H1 (cell line): ENCODE data around the gene NSD2. TPM values are rescaled to one million over a fixed set of nuclear protein-coding genes. Genes with fewer than 3 reads are reported as not detected.

Experiments
- CEBPB ChIP-seq: IDR thresholded peaks from 2 replicates; pipeline ENCODE4 v1.6.1; 2012; ENCODE audit warnings: low read depth, low read length
- CHD1 ChIP-seq: IDR thresholded peaks from 2 replicates; pipeline ENCODE4 v1.6.1; 2012; ENCODE audit warnings: low read depth, low read length, improper control_type of control experiment
- GABPA ChIP-seq: IDR thresholded peaks from 2 replicates; pipeline ENCODE4 v1.6.1; 2011; ENCODE audit warnings: mild to moderate bottlenecking, low read length, moderate library complexity, borderline replicate concordance; ENCODE audit not compliant: insufficient read depth
- HDAC6 ChIP-seq: IDR thresholded peaks from one replicate; pipeline ENCODE4 v1.7.1; 2012; ENCODE audit warnings: low read depth, mild to moderate bottlenecking, inconsistent platforms, low read length, moderate library complexity
- JUN ChIP-seq: IDR thresholded peaks from 2 replicates; pipeline ENCODE4 v1.6.1; 2011; ENCODE audit warnings: low read depth, mild to moderate bottlenecking, improper control_type of control experiment, low read length
- JUND ChIP-seq: IDR thresholded peaks from 2 replicates; pipeline ENCODE4 v1.6.1; 2011; ENCODE audit warnings: mild to moderate bottlenecking, improper control_type of control experiment, low read length
- KDM1A ChIP-seq: fragments of 200-600, 300-600 bp; sonication (generic); IDR thresholded peaks from 2 replicates; pipeline ENCODE4 v1.7.1; 2016; ENCODE audit warnings: mild to moderate bottlenecking, low read length, borderline replicate concordance
- POU5F1 ChIP-seq: IDR thresholded peaks from 2 replicates; pipeline ENCODE4 v1.6.1; 2011; ENCODE audit warnings: low read depth, mild to moderate bottlenecking, low read length, moderate library complexity
- RAD21 ChIP-seq, 2 experiments: IDR thresholded peaks in 1 of 2; conservative IDR thresholded peaks in 1 of 2; 2 replicates each; pipeline ENCODE4 v1.6.1; 2011; ENCODE audit warnings: low read depth in 2 of 2, low read length in 2 of 2, improper control_type of control experiment in 1 of 2, inconsistent platforms in 1 of 2, mild to moderate bottlenecking in 1 of 2, moderate library complexity in 1 of 2
- SIN3A ChIP-seq, 2 experiments: IDR thresholded peaks in 1 of 2; conservative IDR thresholded peaks in 1 of 2; 2 replicates each; pipeline ENCODE4 v1.6.1; 2011 to 2012; ENCODE audit warnings: low read length in 2 of 2, improper control_type of control experiment in 1 of 2, low read depth in 1 of 2, mild to moderate bottlenecking in 1 of 2
- SP4 ChIP-seq: IDR thresholded peaks from 2 replicates; pipeline ENCODE4 v1.6.1; 2012; ENCODE audit warnings: low read length, inconsistent platforms
- polyA plus RNA-seq, 7 experiments: library from polyadenylated mRNA; depleted of rRNA in 3 of 7; stranded (reverse) in 5 of 7; unstranded in 2 of 7; fragments of >200 nt in 5 of 7; fragments of 200-250 nt in 2 of 7; gene quantifications; 1 replicate in 5 of 7; 2 replicates in 1 of 7; 4 replicates in 1 of 7; pipeline versions ENCODE4 v1.2.1 to v1.2.3, GENCODE V29; 2011 to 2013; ENCODE audit warnings: missing spikeins in 2 of 7, mixed read lengths in 2 of 7
- total RNA-seq: library from RNA; stranded (reverse); fragmentation: NEBNext Ultra II Directional; extraction: Animal tissue kit (Norgen Biotek cat#: 25700); gene quantifications from 2 replicates; pipeline ENCODE4 v1.2.1, GENCODE V29; 2021
- TF ChIP-seq, protein P1 (sequence below): fragments of 300-600 bp; sonication (generic); IDR thresholded peaks from 2 replicates; pipeline ENCODE4 v1.7.1; 2012; ENCODE audit warnings: low read length, moderate library complexity, mild to moderate bottlenecking, inconsistent platforms; ENCODE audit not compliant: insufficient replicate concordance

NSD2 gene
- total and polyA plus RNA-seq, 2 of the 8 experiments (the other 6 are each of a cell fraction or from before 2014, with no cell fraction given): 26.7 to 129 TPM

DNA sequence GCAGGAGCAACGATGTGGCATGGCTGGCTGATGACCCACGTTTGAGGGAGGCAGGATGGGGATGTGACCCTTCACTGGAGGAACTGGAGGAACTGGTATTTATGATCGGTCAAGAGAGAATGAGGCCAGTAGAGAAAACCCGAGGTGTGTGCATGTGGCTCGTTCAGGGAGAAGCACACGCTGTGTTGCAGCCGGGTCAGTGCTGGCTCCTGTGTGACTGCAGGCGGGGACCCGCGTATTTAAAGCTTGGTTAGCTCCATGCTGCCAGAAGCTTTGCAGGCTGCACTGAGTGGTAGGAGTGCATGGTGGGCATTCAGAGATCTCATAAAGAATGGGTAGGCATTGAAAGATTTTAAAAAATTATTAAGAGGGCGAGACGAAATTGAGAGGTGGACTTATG, 85.4 kb downstream of the NSD2 start (continued):
- TF ChIP-seq, protein P1, sequence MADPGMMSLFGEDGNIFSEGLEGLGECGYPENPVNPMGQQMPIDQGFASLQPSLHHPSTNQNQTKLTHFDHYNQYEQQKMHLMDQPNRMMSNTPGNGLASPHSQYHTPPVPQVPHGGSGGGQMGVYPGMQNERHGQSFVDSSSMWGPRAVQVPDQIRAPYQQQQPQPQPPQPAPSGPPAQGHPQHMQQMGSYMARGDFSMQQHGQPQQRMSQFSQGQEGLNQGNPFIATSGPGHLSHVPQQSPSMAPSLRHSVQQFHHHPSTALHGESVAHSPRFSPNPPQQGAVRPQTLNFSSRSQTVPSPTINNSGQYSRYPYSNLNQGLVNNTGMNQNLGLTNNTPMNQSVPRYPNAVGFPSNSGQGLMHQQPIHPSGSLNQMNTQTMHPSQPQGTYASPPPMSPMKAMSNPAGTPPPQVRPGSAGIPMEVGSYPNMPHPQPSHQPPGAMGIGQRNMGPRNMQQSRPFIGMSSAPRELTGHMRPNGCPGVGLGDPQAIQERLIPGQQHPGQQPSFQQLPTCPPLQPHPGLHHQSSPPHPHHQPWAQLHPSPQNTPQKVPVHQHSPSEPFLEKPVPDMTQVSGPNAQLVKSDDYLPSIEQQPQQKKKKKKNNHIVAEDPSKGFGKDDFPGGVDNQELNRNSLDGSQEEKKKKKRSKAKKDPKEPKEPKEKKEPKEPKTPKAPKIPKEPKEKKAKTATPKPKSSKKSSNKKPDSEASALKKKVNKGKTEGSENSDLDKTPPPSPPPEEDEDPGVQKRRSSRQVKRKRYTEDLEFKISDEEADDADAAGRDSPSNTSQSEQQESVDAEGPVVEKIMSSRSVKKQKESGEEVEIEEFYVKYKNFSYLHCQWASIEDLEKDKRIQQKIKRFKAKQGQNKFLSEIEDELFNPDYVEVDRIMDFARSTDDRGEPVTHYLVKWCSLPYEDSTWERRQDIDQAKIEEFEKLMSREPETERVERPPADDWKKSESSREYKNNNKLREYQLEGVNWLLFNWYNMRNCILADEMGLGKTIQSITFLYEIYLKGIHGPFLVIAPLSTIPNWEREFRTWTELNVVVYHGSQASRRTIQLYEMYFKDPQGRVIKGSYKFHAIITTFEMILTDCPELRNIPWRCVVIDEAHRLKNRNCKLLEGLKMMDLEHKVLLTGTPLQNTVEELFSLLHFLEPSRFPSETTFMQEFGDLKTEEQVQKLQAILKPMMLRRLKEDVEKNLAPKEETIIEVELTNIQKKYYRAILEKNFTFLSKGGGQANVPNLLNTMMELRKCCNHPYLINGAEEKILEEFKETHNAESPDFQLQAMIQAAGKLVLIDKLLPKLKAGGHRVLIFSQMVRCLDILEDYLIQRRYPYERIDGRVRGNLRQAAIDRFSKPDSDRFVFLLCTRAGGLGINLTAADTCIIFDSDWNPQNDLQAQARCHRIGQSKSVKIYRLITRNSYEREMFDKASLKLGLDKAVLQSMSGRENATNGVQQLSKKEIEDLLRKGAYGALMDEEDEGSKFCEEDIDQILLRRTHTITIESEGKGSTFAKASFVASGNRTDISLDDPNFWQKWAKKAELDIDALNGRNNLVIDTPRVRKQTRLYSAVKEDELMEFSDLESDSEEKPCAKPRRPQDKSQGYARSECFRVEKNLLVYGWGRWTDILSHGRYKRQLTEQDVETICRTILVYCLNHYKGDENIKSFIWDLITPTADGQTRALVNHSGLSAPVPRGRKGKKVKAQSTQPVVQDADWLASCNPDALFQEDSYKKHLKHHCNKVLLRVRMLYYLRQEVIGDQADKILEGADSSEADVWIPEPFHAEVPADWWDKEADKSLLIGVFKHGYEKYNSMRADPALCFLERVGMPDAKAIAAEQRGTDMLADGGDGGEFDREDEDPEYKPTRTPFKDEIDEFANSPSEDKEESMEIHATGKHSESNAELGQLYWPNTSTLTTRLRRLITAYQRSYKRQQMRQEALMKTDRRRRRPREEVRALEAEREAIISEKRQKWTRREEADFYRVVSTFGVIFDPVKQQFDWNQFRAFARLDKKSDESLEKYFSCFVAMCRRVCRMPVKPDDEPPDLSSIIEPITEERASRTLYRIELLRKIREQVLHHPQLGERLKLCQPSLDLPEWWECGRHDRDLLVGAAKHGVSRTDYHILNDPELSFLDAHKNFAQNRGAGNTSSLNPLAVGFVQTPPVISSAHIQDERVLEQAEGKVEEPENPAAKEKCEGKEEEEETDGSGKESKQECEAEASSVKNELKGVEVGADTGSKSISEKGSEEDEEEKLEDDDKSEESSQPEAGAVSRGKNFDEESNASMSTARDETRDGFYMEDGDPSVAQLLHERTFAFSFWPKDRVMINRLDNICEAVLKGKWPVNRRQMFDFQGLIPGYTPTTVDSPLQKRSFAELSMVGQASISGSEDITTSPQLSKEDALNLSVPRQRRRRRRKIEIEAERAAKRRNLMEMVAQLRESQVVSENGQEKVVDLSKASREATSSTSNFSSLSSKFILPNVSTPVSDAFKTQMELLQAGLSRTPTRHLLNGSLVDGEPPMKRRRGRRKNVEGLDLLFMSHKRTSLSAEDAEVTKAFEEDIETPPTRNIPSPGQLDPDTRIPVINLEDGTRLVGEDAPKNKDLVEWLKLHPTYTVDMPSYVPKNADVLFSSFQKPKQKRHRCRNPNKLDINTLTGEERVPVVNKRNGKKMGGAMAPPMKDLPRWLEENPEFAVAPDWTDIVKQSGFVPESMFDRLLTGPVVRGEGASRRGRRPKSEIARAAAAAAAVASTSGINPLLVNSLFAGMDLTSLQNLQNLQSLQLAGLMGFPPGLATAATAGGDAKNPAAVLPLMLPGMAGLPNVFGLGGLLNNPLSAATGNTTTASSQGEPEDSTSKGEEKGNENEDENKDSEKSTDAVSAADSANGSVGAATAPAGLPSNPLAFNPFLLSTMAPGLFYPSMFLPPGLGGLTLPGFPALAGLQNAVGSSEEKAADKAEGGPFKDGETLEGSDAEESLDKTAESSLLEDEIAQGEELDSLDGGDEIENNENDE: no peak
- no peak for TF ChIP-seq JUND
- no peak for TF ChIP-seq GABPA
- no peak for TF ChIP-seq JUN
- TF ChIP-seq HDAC6: no peak
- no peak for TF ChIP-seq POU5F1
- no peak for TF ChIP-seq CEBPB
- no peak for TF ChIP-seq CHD1
- no peak for TF ChIP-seq SIN3A (conservative IDR thresholded peaks at IDR 0.05 in 1 of 2, IDR thresholded peaks at IDR 0.05 in 1 of 2; ENCODE audit: low read depth in 1 of 2, low read length in 2 of 2)
- TF ChIP-seq KDM1A: no peak
- no peak for TF ChIP-seq RAD21 (IDR thresholded peaks at IDR 0.05 in 1 of 2, conservative IDR thresholded peaks at IDR 0.05 in 1 of 2; ENCODE audit: low read depth in 2 of 2, low read length in 2 of 2)
- no peak for TF ChIP-seq SP4
